IPS-18a (cell line): Measurements from ENCODE around the gene MEPCE.

Source experiments
- H3K27ac ChIP-seq: one replicate; pipeline ENCODE4 v1.5.1; 2013; ENCODE audit warnings: low read length
- H3K27me3 ChIP-seq: one replicate; pipeline ENCODE4 v1.6.1; 2013; ENCODE audit warnings: mild to moderate bottlenecking, low read length; ENCODE audit not compliant: control insufficient read depth, insufficient read depth
- H3K36me3 ChIP-seq: one replicate; pipeline ENCODE4 v1.6.1; 2013; ENCODE audit warnings: low read depth, low read length; ENCODE audit not compliant: control insufficient read depth
- H3K4me1 ChIP-seq: one replicate; pipeline ENCODE4 v1.6.1; 2013; ENCODE audit warnings: low read depth, low read length; ENCODE audit not compliant: control insufficient read depth
- H3K4me3 ChIP-seq: one replicate; pipeline ENCODE4 v1.5.1; 2013; ENCODE audit warnings: low read length
- H3K9ac ChIP-seq: one replicate; pipeline ENCODE4 v1.6.1; 2013; ENCODE audit warnings: mild to moderate bottlenecking, low read length, moderate library complexity
- H3K9me3 ChIP-seq: one replicate; pipeline ENCODE4 v1.6.1; 2013; ENCODE audit warnings: low read depth, low read length; ENCODE audit not compliant: control insufficient read depth

The MEPCE gene

GRCh38 chr7:100413346-100413745, 16.3 kb upstream of the MEPCE start:
- no peaks in the 10 kb centered on the region for H3K27me3 ChIP-seq
- H3K27ac ChIP-seq, result no peak overlapping the region
- no peaks in the 10 kb centered on the region for H3K9me3 ChIP-seq
- no peaks in the 10 kb centered on the region for H3K4me1 ChIP-seq
- no peak overlapping the region for H3K9ac ChIP-seq
- H3K36me3 ChIP-seq, result no peaks in the 10 kb centered on the region
- no peak overlapping the region for H3K4me3 ChIP-seq

GRCh38 chr7:100413889-100414288, 15.7 kb upstream of the MEPCE start:
- Histone ChIP-seq H3K27me3 (no peaks in the 10 kb centered on the region), H3K4me1 (no peaks in the 10 kb centered on the region), H3K4me3 (no peak overlapping the region), H3K9me3 (no peaks in the 10 kb centered on the region), H3K36me3 (no peaks in the 10 kb centered on the region), H3K27ac (no peak overlapping the region), H3K9ac (no peak overlapping the region)

- Histone ChIP-seq H3K27ac (no peak overlapping the region), H3K9me3 (no peaks in the 10 kb centered on the region), H3K4me3 (no peak overlapping the region), H3K4me1 (no peaks in the 10 kb centered on the region), H3K36me3 (no peaks in the 10 kb centered on the region), H3K9ac (no peak overlapping the region), H3K27me3 (no peaks in the 10 kb centered on the region)
Observed at GRCh38 chr7:100415448-100415847, 14.2 kb upstream of the MEPCE start.

- H3K36me3 ChIP-seq, result no peaks in the 10 kb centered on the region
- no peak overlapping the region for H3K27ac ChIP-seq
- no peaks in the 10 kb centered on the region for H3K9me3 ChIP-seq
- H3K4me1 ChIP-seq, result no peaks in the 10 kb centered on the region
- no peaks in the 10 kb centered on the region for H3K27me3 ChIP-seq
- H3K4me3 ChIP-seq, result no peak overlapping the region
- H3K9ac ChIP-seq, result no peak overlapping the region
Observed at GRCh38 chr7:100418930-100419659, 10.5 kb upstream of the MEPCE start.

- H3K4me1 ChIP-seq, result no peaks in the 10 kb centered on the region
- no peak overlapping the region for H3K27ac ChIP-seq
- H3K4me3 ChIP-seq, result no peak overlapping the region
- no peaks in the 10 kb centered on the region for H3K9me3 ChIP-seq
- no peaks in the 10 kb centered on the region for H3K27me3 ChIP-seq
- H3K9ac ChIP-seq, result no peak overlapping the region
- no peaks in the 10 kb centered on the region for H3K36me3 ChIP-seq
Observed at GRCh38 chr7:100419660-100420226, 9.9 kb upstream of the MEPCE start.

GRCh38 chr7:100423315-100423714, 6.3 kb upstream of the MEPCE start:
- H3K36me3 ChIP-seq, result no peaks in the 10 kb centered on the region
- H3K4me3 ChIP-seq, result no peak overlapping the region
- no peaks in the 10 kb centered on the region for H3K4me1 ChIP-seq
- H3K27ac ChIP-seq, result no peak overlapping the region
- H3K9me3 ChIP-seq, result no peaks in the 10 kb centered on the region
- no peak overlapping the region for H3K9ac ChIP-seq
- peaks cover 10% of the 10 kb centered on the region for H3K27me3 ChIP-seq

GRCh38 chr7:100425347-100425746, 4.3 kb upstream of the MEPCE start:
- no peak overlapping the region for H3K4me3 ChIP-seq
- H3K36me3 ChIP-seq, result no peaks in the 10 kb centered on the region
- no peak overlapping the region for H3K9ac ChIP-seq
- no peak overlapping the region for H3K27ac ChIP-seq
- no peaks in the 10 kb centered on the region for H3K9me3 ChIP-seq
- peaks cover 10% of the 10 kb centered on the region for H3K27me3 ChIP-seq
- H3K4me1 ChIP-seq, result no peaks in the 10 kb centered on the region

GRCh38 chr7:100426516-100426915, 3.1 kb upstream of the MEPCE start:
- Histone ChIP-seq H3K4me3 (no peak overlapping the region), H3K9me3 (no peaks in the 10 kb centered on the region), H3K27ac (no peak overlapping the region), H3K4me1 (peaks cover 4% of the 10 kb centered on the region), H3K36me3 (peaks cover 4% of the 10 kb centered on the region), H3K9ac (no peak overlapping the region), H3K27me3 (peaks cover 10% of the 10 kb centered on the region)

- Histone ChIP-seq H3K9me3 (no peaks in the 10 kb centered on the region), H3K36me3 (peaks cover 13% of the 10 kb centered on the region), H3K4me1 (peaks cover 4% of the 10 kb centered on the region), H3K27ac (no peak overlapping the region), H3K27me3 (peaks cover 10% of the 10 kb centered on the region), H3K4me3 (peak overlapping the region; percentile 96), H3K9ac (no peak overlapping the region)
Observed at GRCh38 chr7:100427762-100428198, 1.9 kb upstream of the MEPCE start.

GRCh38 chr7:100428199-100428966, 1.2 kb upstream of the MEPCE start, which contains the start of gene ZCWPW1:
Gene ZCWPW1, minus strand, starts transcription at chr7:100428703. Its CDS starts 8,054 bp downstream, at chr7:100420649.
- Histone ChIP-seq H3K27ac (peak within 1 kb of the TSS; percentile 97), H3K4me1 (peaks cover 4% of the 10 kb centered on the region), H3K4me3 (peak within 1 kb of the TSS; percentile 96), H3K9ac (peak within 1 kb of the TSS; percentile 98), H3K36me3 (peaks cover 19% of the 10 kb centered on the region), H3K9me3 (no peaks in the 10 kb centered on the region), H3K27me3 (peaks cover 10% of the 10 kb centered on the region)

GRCh38 chr7:100428967-100429636, 529 bp upstream of the MEPCE start:
- Histone ChIP-seq H3K27me3 (peaks cover 10% of the 10 kb centered on the region), H3K9me3 (no peaks in the 10 kb centered on the region), H3K9ac (peak overlapping the region; percentile 98), H3K27ac (peak overlapping the region; percentile 97), H3K4me1 (peaks cover 4% of the 10 kb centered on the region), H3K36me3 (peaks cover 27% of the 10 kb centered on the region), H3K4me3 (peak overlapping the region; percentile 96)
